ENCODE results near the gene UQCRFS1. TPM values are rescaled to one million over a fixed set of nuclear protein-coding genes. Genes with fewer than 3 reads are reported as not detected.

UQCRFS1 gene
- total and polyA plus RNA-seq, 2 donors (not counting 1 experiment from before 2014, with no cell fraction given) = 15.2 to 23.4 TPM

- no peak for DNase-seq
- H3K27me3 ChIP-seq (replicated peaks in 1 of 4; ENCODE audit: control extremely low read depth in 1 of 4, control insufficient read depth in 3 of 4, insufficient read depth in 4 of 4, low read length in 3 of 4) = no peaks in the 10 kb centered on the region
- H3K4me2 ChIP-seq (replicated peaks; ENCODE audit: low read depth, low read length, poor library complexity, severe bottlenecking) = no peak overlapping the region
- H3K4me3 ChIP-seq (ENCODE audit: control extremely low read depth in 1 of 5, extremely low read depth in 1 of 5, insufficient read depth in 1 of 5, low read depth in 2 of 5, low read length in 4 of 5) = no peak overlapping the region
- intact Hi-C loops (cut with micrococcal nuclease) = no loop called here
- ChIA-PET POLR2A (no interaction called here), CTCF (no interaction called here)
- H3K36me3 ChIP-seq (replicated peaks in 1 of 2; ENCODE audit: control extremely low read depth in 1 of 2, control insufficient read depth in 1 of 2, extremely low read depth in 1 of 2, insufficient read depth in 2 of 2, low read length in 1 of 2) = no peaks in the 10 kb centered on the region
- no peaks in the 10 kb centered on the region for H4K20me1 ChIP-seq (ENCODE audit: control insufficient read depth, insufficient read depth, low read length, poor library complexity, severe bottlenecking)
- no peak overlapping the region for H3K9ac ChIP-seq (ENCODE audit: low read length)
- TF ChIP-seq EZH2 (IDR thresholded peaks at IDR 0.05; ENCODE audit: borderline replicate concordance, insufficient read depth, low read depth, low read length, poor library complexity, severe bottlenecking) (no peak), CTCF (IDR thresholded peaks at IDR 0.05) (no peak)
- H3K9me3 ChIP-seq (ENCODE audit: control extremely low read depth in 1 of 3, control insufficient read depth in 2 of 3, insufficient read depth in 1 of 3, low read length in 2 of 3) = peaks cover 0 to 13% (median 0%) of the 10 kb centered on the region in 3 donors
- no peaks in the 10 kb centered on the region for H3K4me1 ChIP-seq (ENCODE audit: control insufficient read depth in 2 of 2, insufficient read depth in 2 of 2, low read length in 2 of 2)
- H3K27ac ChIP-seq (ENCODE audit: low read length in 2 of 2) = no peak overlapping the region
- ATAC-seq (ENCODE audit: low read depth) = no peak
- H2AFZ ChIP-seq (ENCODE audit: insufficient read depth, low read depth, low read length, poor library complexity, severe bottlenecking) = no peak overlapping the region
- peaks cover 2% of the 10 kb centered on the region for H3K9me3 Mint-ChIP-seq (ENCODE audit: insufficient read depth)
- H3K4me3 Mint-ChIP-seq = no peak overlapping the region
- no peak overlapping the region for H3K27ac Mint-ChIP-seq
- H3K79me2 ChIP-seq (ENCODE audit: control insufficient read depth, insufficient read depth, low read length) = no peaks in the 10 kb centered on the region
- peaks cover 8% of the 10 kb centered on the region for H3K27me3 Mint-ChIP-seq
- 11% methylated on average over 2 of the region's 5 CpGs for WGBS (ENCODE audit: insufficient coverage)
- no peaks in the 10 kb centered on the region for H3K4me1 Mint-ChIP-seq
Observed at GRCh38 chr19:29193155-29193554, 19.8 kb downstream of the UQCRFS1 start.

GRCh38 chr19:29191005-29191404 lies 21.9 kb downstream of the UQCRFS1 start:
- no peaks in the 10 kb centered on the region for H3K79me2 ChIP-seq (ENCODE audit: control insufficient read depth, insufficient read depth, low read length)
- H3K4me3 Mint-ChIP-seq = no peak overlapping the region
- no peak for DNase-seq
- no peaks in the 10 kb centered on the region for H3K27me3 ChIP-seq (replicated peaks in 1 of 4; ENCODE audit: control extremely low read depth in 1 of 4, control insufficient read depth in 3 of 4, insufficient read depth in 4 of 4, low read length in 3 of 4)
- no peak overlapping the region for H3K27ac Mint-ChIP-seq
- H3K4me3 ChIP-seq (ENCODE audit: control extremely low read depth in 1 of 5, extremely low read depth in 1 of 5, insufficient read depth in 1 of 5, low read depth in 2 of 5, low read length in 4 of 5) = no peak overlapping the region
- H3K4me1 Mint-ChIP-seq = no peaks in the 10 kb centered on the region
- H4K20me1 ChIP-seq (ENCODE audit: control insufficient read depth, insufficient read depth, low read length, poor library complexity, severe bottlenecking) = no peaks in the 10 kb centered on the region
- H3K9ac ChIP-seq (ENCODE audit: low read length) = no peak overlapping the region
- no peaks in the 10 kb centered on the region for H3K9me3 Mint-ChIP-seq (ENCODE audit: insufficient read depth)
- H2AFZ ChIP-seq (ENCODE audit: insufficient read depth, low read depth, low read length, poor library complexity, severe bottlenecking) = no peak overlapping the region
- H3K9me3 ChIP-seq (ENCODE audit: control extremely low read depth in 1 of 3, control insufficient read depth in 2 of 3, insufficient read depth in 1 of 3, low read length in 2 of 3) = no peaks in the 10 kb centered on the region
- WGBS (ENCODE audit: insufficient coverage) = 92% methylated on average over 8 of the region's 8 CpGs
- no peaks in the 10 kb centered on the region for H3K36me3 ChIP-seq (replicated peaks in 1 of 2; ENCODE audit: control extremely low read depth in 1 of 2, control insufficient read depth in 1 of 2, extremely low read depth in 1 of 2, insufficient read depth in 2 of 2, low read length in 1 of 2)
- H3K4me2 ChIP-seq (replicated peaks; ENCODE audit: low read depth, low read length, poor library complexity, severe bottlenecking) = no peak overlapping the region
- intact Hi-C loops (cut with micrococcal nuclease) = no loop called here
- H3K27me3 Mint-ChIP-seq = peaks cover 8% of the 10 kb centered on the region
- no peak overlapping the region for H3K27ac ChIP-seq (ENCODE audit: low read length in 2 of 2)
- TF ChIP-seq EZH2 (IDR thresholded peaks at IDR 0.05; ENCODE audit: borderline replicate concordance, insufficient read depth, low read depth, low read length, poor library complexity, severe bottlenecking) (no peak), CTCF (IDR thresholded peaks at IDR 0.05) (no peak)
- CTCF ChIA-PET = no interaction called here
- POLR2A ChIA-PET = no interaction called here
- no peak for ATAC-seq (ENCODE audit: low read depth)
- no peaks in the 10 kb centered on the region for H3K4me1 ChIP-seq (ENCODE audit: control insufficient read depth in 2 of 2, insufficient read depth in 2 of 2, low read length in 2 of 2)

All from B cell (primary cell).